ENCODE results near the gene KIF26B.

The KIF26B gene

GRCh38 chr1:245608271-245608670 lies 453.5 kb downstream of the KIF26B start:
- DNase-seq, result no peak

- peak; percentile 80 for DNase-seq
These were observed 454.8 kb downstream of the KIF26B start for GRCh38 chr1:245609354-245610150.

- DNase-seq, result no peak
These were observed 456.5 kb downstream of the KIF26B start for GRCh38 chr1:245611251-245611650.

DNA sequence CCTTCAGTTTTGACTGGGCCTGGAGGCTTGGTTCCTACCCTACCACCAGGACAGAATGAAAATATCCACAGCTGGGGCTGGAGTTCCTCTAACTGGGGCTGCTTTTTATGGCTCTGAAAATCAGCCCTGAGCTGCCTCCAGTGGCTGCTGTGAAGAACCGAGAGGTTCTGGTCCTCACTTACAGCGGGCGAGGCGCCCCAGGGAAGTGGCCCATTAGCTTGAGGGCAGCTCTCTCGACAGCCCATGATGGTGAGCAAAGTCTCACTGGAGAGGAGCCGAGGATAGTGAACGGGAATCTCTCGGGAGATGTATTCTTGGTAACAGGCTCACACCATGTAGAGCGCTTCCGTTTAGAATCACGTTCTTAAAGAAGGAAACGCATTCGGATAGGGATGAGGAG lies 459.7 kb downstream of the KIF26B start:
- DNase-seq, result no peak

- DNase-seq, result no peak
These were observed 460.2 kb downstream of the KIF26B start for GRCh38 chr1:245615001-245615400.

GRCh38 chr1:245621589-245621988 lies 466.8 kb downstream of the KIF26B start:
- DNase-seq, result peak; percentile 46

GRCh38 chr1:245622332-245623014 lies 467.7 kb downstream of the KIF26B start:
- DNase-seq, result peak; percentile 98

- no peak for DNase-seq
These were observed 486.6 kb downstream of the KIF26B start for GRCh38 chr1:245641384-245641783.

DNA sequence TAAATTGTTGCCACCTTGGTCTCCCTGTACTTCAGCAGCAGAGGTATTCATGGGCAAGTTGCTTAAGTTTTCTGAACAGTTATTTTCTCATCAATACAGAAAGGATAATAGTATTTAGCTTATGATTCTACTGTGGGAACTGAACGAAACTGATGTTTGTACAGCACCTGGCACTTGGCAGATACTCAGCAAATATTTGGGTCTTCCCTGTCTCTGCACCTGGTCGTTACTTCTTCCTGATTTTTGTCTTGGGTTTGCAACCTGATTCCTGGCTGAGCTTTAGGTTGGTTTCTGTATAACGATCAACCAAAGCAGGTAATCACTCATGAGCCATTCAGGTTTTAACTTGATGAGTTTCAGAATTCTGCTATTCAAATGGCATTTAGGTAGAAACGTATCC lies 490.6 kb downstream of the KIF26B start:
- DNase-seq, result no peak

GRCh38 chr1:245645894-245646293 lies 491.1 kb downstream of the KIF26B start:
- peak; percentile 85 for DNase-seq

DNA sequence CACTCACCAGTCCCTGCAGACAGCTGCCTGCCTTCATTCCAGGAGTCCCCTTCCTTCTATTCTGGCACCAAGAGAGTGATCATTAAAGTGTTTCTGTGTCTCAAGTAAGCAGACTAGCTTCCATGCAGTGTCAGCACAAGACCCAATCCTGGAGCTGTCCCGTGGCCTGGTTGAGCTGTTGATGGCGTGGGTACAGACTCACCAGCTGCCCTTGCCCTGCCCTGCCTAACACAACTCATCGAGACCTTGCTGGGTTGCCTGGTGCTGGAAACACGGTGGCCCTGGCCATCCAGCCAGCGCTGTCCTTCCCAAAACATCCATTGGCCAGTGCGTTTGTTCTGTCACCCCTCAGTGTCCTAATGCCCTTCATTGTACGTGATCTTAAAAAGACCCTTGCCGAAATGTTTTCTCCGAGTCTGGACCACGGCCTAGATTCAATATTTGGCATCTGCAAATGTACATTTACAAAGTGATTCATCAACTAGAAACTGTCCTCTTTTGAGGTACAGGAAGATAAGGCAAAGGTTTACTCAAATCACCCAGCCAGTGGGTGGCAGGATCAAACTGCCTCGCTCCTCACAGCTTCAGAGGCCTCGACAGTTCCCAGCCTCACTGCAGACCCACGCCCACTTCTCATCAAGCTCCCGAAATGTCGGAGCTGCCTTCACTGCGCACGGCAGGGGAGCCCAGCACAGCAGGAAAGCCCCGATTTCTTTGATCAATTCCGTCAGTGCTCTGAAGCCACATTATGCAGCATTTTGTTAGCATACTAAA lies 494.2 kb downstream of the KIF26B start:
- no peak for DNase-seq

GRCh38 chr1:245649666-245650065 lies 494.9 kb downstream of the KIF26B start:
- no peak for DNase-seq

DNA sequence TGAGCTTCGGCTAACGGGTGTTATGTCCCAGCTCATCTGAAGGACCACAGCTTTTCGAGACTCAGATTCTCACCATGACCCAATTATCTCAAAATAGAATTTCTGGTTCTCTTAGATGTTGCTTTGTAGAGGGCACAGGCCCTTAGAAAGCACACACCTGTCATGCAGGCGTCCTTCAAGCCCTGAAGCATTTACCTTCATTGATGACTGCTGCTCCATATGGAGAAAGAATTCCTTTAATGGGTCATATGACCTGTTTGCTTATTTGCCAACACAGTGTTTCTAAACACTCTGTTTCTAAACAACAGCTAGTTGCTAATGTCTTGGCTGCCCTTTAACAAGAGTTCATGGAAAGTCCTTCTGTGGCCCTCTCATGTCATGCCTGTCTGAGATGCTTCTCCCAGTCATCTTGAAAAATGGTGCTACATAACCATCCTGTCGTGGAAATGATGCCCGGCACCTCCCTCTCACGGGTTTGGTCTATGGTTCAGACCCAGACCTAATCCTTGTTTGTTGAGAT lies 495.7 kb downstream of the KIF26B start:
- DNase-seq, result no peak

DNA sequence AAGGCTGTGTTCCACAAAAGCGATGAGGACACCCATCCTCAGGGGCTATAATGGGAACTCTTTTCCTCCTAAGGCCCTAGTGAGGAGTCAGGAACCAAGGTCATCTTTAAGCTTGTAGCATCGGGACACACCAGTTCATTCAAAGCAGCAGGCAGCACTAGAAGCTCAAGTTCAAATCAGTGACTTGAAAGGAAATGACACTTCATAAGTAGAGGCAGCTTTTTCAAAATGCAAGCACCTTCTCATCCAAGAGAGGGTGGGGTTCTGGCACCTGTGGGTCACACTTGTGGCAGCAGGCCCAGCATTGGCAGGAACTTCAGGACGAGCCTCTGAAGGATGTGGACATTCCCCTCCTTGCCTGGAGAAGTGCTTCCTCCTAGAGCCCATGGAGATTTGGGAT lies 496.3 kb downstream of the KIF26B start:
- no peak for DNase-seq

GRCh38 chr1:245652116-245652515 lies 497.3 kb downstream of the KIF26B start:
- no peak for DNase-seq

GRCh38 chr1:245652660-245653427 lies 498.1 kb downstream of the KIF26B start:
- DNase-seq, result no peak

GRCh38 chr1:245654460-245655050 lies 499.8 kb downstream of the KIF26B start:
- DNase-seq, result peak; percentile 80

DNA sequence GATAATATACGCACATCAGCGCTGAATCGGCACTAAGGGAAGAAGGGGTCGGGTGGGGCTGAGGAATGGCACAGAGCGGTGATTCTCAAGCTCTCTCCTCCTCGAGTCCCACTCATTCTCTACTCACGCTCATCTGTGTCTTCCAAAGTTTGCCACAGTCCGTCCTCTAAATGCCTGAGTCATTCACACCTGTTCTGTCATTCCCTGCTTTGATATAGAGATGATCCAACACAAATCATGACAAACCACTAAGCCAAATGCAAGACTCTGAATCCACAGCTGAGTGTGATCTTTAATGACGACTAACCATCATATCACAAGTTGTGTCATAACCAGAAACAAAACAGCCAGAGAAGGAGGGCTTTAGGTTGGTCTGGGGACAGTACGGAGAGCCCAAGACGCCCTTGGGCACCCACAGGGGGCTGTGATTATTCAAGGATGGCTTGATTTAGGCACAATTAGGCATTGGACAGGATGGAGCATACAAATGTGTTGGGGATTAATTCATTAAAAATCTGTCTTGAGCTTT lies 501.5 kb downstream of the KIF26B start:
- DNase-seq, result no peak

GRCh38 chr1:245657371-245657770 lies 502.6 kb downstream of the KIF26B start:
- DNase-seq, result no peak

DNA sequence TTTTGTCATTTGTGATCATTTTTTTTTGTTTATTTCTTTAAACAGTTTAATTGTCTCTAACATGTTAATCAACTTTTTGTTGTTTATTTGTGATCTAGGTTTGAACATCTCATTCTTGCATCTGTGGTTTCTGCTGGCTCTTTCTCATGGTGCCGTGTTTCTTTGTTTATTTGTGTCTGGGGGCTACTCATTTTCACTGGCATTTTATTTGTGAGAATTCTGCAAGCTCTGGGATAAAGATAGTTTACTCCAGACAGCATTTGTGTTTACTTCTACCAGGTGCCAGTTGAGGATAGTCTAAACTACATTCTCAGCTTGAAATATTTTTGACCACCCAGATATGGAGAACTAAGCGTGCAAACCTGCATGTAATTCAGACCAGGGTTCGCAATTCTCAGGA lies 508.6 kb downstream of the KIF26B start:
- no peak for DNase-seq

DNA sequence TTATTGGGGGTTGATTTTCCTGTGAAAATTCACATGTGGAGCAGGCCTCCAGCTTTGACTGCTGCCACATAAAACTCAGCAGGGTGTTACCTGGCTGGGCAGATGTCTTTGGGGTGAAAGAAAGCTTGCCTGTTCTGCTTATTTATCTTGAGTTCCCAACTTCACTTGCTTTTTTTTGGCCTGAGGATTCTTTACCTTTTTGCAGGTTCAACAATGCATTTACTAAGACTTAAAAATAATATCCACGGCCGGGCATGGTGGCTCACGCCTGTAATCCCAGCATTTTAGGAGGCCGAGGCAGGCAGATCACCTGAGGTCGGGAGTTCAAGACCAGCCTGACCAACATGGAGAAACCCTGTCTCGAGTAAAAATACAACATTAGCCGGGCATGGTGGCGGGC lies 509.1 kb downstream of the KIF26B start:
- peak; percentile 15 for DNase-seq

DNA sequence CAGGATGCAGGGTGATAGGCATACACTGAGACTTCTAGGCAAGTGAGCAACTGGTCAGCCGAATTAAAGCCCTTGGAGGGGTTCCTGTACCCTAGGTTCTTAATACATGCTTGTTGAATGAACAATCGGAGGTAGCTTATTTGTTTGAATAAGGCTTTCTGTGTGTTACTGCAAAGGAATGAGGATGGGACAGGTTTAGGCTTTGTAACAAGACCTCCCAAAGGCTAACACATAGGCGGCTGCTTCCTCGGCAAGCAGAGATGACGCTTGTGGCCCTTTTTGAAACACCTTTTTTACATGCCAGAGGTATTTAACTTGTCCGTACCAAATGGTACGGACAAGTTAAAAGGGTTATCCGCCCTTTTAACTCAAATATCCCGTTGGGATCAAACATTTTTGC lies 511.6 kb downstream of the KIF26B start:
- peak; percentile 19 for DNase-seq
